Inflammatory macrophage treated with lipopolysaccharide for 4 hours (primary cell): ENCODE measurements around the gene ZSCAN10.
A peak's percentile ranks its signal among the peaks of the same experiment; 100 is the strongest.
"Not testable (repeated sequence)": the region's sequence is repeated elsewhere in the genome, so short reads cannot be mapped to it uniquely, and the experiment has no call there.

Experiments used
- DNase-seq: peaks from one replicate; pipeline ENCODE4 v3.0.0-alpha.2; 2020

Gene ZSCAN10

DNA sequence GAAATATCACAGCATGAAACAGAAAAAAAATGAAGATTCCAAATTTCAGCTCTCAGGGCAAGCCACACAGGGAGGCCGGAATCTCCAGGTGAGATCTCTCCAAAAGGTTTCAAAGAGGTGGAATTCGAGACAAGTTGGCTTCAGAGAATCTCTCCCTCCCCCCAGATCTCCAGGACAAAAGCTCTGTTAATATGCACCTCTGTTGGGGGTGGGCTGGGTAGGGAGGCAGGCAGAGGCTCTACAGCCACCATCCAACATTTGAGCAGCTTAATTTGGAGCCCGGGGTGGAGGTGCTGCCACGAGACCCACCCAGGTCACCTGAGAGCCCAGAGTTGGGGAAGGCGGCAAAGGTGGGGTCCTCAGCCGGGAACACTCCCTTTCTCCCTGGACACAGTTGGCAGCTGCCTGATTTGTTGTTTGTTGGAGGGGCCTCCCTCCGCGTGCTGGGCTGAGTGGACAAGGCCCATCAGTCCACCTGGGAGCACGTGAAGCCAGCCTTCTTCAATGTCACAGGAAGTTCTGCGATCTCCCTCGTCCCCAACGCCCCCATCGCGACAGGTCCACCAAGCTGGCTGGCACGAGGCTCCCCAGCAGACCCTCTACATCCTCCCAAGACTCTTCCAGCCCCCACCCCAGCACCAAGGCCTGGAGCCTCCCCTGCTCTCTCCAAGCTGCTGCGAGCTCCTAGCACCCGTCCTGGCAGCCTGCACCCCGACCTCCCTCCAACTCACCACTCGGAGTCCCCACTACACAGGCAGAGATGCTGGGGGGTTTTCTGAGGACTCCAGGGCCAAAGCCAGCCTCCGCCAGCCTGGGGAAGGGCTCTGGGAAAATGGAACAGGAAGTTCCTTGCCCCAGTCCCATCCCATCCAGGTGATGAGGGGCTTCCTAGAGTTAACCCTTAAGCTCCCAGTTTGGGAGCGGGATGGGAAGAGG is at the start of gene ZSCAN10:
ZSCAN10 (minus strand) TSS at position 836 of the 936 bp plus-strand sequence. CDS start 6,357 bp downstream, outside the sequence.
- no peak for DNase-seq

DNA sequence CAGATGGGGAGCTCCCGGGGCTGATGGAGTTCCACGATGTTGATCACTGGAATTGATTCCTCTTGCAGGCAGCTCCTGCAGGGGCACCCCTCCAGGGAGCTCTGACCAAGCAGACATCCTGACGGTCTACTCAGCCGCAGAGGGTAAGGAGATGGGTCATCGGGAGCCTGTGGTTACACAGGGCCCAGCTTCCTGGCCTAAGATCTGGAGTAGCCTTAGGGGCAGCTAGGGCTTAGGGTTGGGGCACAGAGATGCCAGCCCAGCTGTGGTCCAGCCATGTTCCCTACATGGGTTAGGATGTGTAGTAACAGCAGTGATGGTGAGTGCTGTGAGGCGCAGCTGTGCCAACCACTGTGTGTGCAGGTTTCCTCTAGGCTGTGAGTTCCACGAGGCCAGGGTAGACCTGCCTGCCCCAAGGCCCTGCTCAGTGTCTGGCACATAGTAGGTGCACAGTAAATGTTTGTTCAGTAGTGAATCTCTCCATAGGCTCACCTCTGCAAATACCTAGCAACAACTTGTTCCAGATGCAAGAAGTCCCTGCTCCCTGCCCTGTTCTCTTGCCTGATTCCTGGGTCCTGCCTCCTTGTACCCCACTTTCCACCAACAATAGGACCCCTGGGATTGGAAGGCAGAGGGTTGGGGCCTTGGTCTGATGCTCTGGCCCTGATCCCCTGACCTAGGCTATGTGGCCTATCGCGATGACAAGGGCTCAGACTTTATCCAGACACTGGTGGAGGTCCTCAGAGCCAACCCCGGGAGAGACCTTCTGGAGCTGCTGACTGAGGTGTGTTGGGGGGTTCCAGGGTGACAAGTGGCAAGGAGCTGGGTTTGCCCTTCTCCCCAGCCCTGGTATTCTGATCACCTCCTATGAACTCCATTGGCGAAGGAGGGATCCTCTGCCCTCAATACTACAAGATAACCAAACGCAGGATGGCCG is 49.4 kb upstream of the ZSCAN10 start:
- DNase-seq = no peak

GRCh38 chr16:3147757-3148104 is 48.6 kb upstream of the ZSCAN10 start:
- no peak for DNase-seq

DNA sequence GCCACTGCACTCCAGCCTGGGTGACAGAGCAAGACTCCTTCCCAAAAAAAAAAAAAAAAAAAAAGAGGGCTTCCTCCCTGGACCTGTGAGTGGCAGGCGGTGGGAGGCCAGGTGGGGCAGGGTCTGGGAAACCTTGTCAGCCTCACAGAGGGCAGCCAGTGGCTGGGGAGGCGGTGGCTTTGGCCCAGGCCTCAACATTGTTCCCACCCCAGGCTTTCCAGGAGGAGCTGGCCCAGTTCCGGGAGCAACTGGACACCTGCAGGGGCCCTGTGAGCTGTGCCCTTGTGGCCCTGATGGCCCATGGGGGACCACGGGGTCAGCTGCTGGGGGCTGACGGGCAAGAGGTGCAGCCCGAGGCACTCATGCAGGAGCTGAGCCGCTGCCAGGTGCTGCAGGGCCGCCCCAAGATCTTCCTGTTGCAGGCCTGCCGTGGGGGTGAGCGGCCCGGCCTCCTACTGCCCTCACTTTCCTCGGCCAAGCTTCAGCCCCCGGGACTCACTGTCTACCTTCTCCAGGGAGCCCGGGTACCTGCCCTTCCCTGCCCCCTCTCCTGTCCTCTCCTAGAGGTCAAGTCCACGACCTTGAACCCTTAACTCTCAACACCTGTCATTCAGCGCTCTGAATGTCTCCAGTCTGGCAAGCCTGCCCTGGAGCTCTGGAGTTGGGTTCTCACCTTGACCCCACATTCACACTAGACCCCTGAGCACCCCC is 48.1 kb upstream of the ZSCAN10 start:
- DNase-seq = no peak

DNA sequence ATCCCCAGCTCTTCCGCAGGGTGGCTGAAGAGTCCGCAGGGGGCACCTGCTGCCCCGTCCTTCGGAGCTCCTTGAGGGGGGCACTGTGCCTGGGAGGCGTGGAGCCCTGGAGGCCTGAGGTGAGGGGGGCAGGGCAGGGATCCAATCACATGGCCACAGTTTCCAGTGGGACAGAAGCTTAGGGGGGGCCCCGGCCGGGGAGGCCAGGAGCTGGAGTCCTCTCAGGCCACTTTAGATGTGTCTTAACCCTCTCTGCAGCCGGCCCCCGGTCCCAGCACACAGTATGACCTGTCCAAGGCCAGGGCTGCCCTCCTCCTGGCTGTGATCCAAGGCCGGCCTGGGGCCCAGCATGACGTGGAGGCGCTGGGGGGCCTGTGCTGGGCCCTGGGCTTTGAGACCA is 46.6 kb upstream of the ZSCAN10 start:
- no peak for DNase-seq

GRCh38 chr16:3145151-3145550 is 46.1 kb upstream of the ZSCAN10 start:
- DNase-seq = no peak

DNA sequence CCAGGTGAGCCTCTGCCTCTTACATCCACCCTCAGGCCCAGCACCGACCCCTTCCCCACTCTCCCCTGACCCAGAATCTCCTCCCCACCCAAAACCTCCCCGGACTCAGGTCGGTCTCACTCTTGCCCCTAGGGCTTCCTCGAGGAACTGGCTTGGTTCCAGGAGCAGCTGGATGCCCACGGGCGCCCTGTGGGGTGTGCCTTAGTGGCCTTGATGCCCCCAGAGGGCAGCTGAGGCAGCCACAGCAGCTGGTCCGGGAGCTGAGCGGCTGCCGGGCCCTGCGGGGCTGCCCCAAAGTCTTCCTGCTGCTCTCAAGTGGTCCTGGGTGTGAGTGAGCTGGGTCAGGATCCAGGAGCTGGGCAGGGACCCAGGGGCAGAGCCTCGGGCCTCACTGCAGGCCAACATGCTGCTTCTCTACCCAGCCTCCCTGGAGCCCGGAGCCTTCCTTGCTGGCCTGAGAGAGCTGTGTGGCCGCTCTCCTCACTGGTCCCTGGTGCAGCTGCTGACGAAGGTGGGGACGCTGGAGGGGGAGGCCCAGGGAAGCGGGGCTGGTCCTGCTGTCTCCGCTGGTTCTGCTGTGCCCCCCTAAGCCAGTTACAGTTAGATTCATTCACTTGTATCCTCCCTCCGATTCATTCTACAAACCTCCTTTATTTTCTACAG is 45.4 kb upstream of the ZSCAN10 start:
- no peak for DNase-seq

DNA sequence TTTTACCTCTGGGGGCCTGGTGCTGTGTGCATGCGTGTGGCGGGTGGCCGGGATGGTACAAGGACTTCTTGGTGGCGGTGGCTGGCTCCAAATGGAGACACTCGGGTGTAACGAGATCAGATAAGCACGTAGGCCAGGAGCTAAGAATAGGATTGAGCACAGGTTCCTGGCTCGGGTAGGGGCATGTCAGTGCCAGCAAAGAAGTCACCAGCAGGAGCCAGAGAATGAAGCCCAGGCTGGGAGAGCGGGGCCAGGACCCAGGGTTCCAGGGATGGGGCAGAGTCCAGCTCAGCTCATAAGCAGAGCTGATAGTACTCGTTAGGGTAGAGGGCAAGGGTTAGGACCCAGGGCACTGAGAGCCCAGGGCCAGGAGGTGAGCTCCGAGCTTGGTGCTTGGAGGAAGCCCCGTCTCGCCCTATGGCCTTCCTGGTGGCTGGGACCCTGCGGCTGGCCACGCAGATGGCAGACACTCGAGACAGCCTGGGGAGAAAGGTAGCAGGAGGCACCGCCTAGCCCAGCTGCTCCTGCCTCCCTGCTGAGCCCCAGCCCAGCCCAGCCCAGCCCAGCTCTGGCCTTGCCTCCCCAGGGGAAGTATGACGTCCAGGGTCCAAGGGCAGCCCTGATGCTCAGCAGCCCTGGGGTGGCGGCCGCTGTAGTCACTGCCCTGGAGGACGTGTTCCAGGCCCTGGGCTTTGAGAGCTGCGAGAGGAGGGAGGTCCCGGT is 44.7 kb upstream of the ZSCAN10 start:
- no peak for DNase-seq

DNA sequence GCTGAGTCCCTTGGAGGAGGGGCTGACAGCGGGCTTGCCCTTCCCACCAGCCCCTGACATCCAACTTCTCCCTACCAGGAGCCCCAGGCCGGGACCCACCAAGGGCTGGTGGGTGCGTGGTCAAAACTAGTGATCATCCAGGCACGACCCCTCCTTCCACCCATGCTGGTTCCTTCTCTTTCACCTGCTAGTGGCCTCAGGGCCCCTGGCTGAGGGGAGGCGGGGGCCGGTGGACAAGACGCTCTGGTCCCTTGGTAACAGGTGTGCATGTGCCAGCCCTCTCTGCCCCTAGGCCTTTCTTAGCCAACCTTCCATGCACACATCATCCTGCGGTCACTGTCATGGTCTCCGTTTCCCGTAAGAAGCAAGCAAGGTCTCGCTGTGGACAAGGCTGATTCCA is 44.1 kb upstream of the ZSCAN10 start:
- no peak for DNase-seq

DNA sequence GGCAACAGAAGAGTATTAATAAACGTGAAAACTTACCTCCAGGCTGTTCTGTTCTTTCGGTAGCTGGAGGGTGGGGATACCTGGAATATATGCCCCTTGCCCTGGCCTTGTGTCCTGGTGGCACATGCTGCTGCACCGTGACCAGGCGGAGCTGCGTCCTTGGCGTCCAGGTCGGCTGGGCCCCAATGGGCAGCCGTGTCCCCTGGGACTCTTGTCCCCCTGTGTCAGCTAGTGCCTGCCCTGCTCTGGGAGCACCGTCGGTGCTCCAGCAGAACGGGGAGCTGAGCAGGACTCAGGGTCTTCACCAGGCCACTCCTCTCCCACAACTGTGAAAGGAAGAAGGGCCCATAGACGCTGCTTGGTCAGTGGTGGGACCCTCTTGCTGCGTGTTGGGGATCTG is 43.7 kb upstream of the ZSCAN10 start:
- DNase-seq = no peak

DNA sequence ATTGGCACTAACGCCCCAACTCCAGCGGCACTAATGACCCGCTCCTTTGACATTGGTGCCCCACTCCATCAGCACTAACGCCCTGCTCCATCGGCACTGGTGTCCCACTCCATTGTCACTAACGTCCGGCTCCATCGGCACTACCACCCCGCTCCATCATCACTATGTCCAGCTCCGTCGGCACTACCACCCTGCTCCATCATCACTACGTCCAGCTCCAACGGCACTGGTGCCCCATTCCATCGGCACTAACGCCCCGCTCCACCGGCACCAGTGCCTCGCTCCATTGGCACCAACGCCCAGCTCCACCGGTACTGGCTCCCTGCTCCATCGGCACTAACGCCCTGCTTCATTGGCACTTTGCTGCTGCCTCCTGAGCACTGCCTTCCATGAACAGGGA is 43.2 kb upstream of the ZSCAN10 start:
- DNase-seq = no peak

DNA sequence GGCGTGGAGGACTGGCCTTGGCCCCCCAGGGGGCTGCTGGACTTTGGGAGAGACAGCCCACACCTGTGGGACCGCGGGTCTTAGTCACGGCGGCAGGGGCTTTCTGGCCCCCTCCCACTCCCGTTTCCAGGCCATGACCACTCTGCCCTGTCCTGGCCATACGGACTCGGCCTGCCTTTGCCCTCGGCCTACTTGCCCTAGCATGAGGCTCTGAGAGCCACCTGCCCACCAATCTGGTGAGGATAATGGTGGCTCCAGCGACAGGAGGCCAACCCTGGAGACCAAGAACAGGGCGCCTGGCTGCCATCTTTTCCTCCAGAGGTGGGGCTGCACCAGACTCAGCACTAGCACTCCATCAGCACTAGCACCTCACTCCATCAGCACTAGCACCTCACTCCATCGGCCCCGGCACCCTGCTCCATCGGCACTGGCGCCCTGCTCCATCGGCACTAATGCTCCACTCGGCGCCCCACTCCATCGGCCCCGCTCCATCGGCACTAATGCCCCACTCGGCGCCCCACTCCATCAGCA is 42.8 kb upstream of the ZSCAN10 start:
- no peak for DNase-seq

GRCh38 chr16:3140603-3141427 is 41.7 kb upstream of the ZSCAN10 start:
- DNase-seq = no peak

DNA sequence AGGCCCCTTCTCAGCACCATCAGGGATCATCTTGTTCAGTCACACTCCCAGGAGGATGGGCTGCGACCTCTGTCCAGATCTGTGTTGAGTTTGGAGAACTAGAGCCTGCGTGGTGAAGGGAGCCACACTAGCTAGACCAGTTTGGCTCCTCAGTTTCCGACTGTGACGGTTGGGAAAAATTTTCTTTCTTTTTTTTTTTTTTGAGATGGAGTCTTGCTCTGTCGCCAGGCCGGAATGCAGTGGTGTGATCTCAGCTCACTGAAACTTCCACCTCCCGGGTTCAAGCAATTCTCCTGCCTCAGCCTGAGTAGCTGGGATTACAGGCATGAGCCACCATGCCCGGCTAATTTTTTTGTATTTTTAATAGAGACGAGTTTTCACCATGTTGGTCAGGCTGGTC is 40.5 kb upstream of the ZSCAN10 start:
- not testable (repeated sequence) for DNase-seq

DNA sequence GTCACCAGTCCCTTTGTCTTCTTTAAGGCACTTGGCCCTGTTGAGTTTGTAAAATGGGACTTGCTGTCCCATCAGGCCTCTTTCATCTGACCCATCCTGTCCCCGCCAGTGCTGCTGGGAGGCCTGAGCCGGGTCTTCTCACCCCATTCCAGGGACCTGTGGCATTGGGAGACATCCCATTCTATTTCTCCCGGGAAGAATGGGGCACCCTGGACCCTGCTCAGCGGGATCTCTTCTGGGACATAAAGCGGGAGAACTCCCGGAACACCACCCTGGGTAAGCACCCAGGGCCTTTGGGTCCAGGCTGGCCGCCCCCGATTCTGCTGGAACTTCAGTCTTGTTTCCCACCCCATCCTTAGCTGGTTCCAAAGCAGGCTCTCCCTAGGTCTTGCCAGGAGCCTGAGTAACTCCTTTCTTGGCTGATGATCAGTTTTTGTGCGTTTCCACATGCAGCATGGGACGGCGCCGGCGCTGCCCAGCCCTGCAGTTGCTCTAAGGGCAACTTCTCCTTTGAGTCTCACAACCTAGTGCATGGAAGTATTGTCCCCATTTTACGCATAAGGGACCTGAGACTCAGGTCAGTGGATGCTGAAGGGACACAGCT is 39.8 kb upstream of the ZSCAN10 start:
- DNase-seq = no peak

GRCh38 chr16:3138342-3138741 is 39.2 kb upstream of the ZSCAN10 start:
- no peak for DNase-seq

DNA sequence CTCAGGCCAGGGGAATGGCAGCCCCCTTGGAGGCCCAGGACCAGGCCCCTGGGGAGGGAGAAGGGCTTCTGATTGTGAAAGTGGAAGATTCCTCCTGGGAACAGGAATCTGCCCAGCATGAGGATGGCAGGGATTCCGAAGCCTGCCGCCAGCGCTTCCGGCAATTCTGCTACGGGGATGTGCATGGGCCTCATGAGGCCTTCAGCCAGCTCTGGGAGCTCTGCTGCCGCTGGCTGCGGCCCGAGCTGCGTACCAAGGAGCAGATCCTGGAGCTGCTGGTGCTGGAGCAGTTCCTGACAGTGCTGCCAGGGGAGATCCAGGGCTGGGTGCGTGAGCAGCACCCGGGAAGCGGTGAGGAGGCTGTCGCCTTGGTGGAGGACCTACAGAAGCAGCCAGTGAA is 38.2 kb upstream of the ZSCAN10 start:
- no peak for DNase-seq

DNA sequence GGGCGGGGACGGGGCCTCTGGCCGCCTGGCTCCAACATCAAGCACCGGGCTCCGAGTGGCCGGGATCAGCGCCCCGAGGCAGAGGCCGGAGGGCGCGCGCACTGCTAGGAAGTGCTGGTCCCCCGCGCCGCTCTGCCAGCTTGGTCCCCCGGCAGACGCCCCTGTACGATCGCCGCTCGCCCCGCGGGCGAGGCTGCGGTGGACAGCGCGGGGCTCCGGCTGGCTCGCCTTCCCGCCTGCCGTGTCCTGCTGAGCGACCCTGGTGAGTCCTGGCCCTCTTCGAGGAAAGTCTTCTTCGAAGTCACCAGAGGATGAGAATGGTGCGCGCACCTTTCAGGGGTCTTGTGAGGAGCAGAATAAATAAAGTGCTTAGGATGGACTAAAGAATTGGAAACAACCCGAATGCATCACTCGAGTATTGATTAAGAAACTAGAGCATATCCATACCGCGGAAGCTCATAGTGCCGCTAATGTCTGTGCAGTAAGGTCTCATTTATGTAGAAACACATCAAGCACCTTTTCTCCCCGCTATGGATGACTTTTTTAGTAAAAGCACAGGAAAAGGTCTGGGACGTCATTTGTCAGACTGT is 36.1 kb upstream of the ZSCAN10 start:
- no peak for DNase-seq

- DNase-seq = peak; percentile 98
Observed at GRCh38 chr16:3134338-3135125, 35.4 kb upstream of the ZSCAN10 start, which contains the start of gene ZNF213. TSS of gene ZNF213 (plus strand) at chr16:3135029. CDS start at chr16:3137281, 2,252 bp downstream.
